A673 (cell line): ENCODE measurements around the gene CYBRD1.

ENCODE experiments used
- CTCF ChIP-seq: fragments of 300-800, 200-600 bp; sonication (generic); conservative IDR thresholded peaks from 2 replicates; pipeline ENCODE4 v1.5.1; 2017; ENCODE audit warnings: low read depth, mild to moderate bottlenecking, antibody characterized with exemption, low read length, moderate library complexity, mixed read lengths
- EZH2 ChIP-seq: fragments of 200-600 bp; sonication (generic); IDR thresholded peaks from 2 replicates; pipeline ENCODE4 v1.6.1; 2017; ENCODE audit warnings: borderline replicate concordance, low read depth, mild to moderate bottlenecking, mixed read lengths, antibody characterized with exemption, low read length; ENCODE audit not compliant: poor library complexity, severe bottlenecking

- TF ChIP-seq CTCF: no peak
- TF ChIP-seq EZH2: no peak
Observed at GRCh38 chr2:171487201-171487600, 35.1 kb upstream of the CYBRD1 start.
